Prostate gland (tissue), 2 donors: ENCODE measurements around the gene MAP3K9. TPM values are rescaled to one million over a fixed set of nuclear protein-coding genes. Genes with fewer than 3 reads are reported as not detected.

Source experiments
- DNase-seq: peaks from one replicate; pipeline ENCODE4 v3.0.0-alpha.2; 2019; ENCODE audit warnings: low spot score
- H3K27ac ChIP-seq, 2 donors: fragments of 200-600 bp; sonication (generic); 2 replicates each; pipeline ENCODE4 v1.5.1; 2017 to 2019
- H3K27me3 ChIP-seq: fragments of 200-600 bp; sonication (generic); replicated peaks from 2 replicates; pipeline ENCODE4 v1.5.1; 2019; ENCODE audit not compliant: insufficient read depth
- H3K36me3 ChIP-seq, 2 donors: fragments of 200-600 bp; sonication (generic); 1 replicate in 1 of 2; 2 replicates in 1 of 2; pipeline versions ENCODE4 v1.5.1 to v1.8.1; 2017 to 2019
- H3K4me1 ChIP-seq: fragments of 200-600 bp; sonication (generic); replicated peaks from 2 replicates; pipeline ENCODE4 v1.5.1; 2019
- H3K4me3 ChIP-seq, 2 donors: fragments of 200-600 bp; sonication (generic); 2 replicates each; pipeline ENCODE4 v1.5.1; 2017 to 2019
- H3K9me3 ChIP-seq: fragments of 200-600 bp; sonication (generic); 2 replicates; pipeline ENCODE4 v1.5.1; 2017
- POLR2A ChIP-seq: fragments of 450-650 bp; IDR thresholded peaks from one replicate; pipeline ENCODE4 v1.6.1; 2016; ENCODE audit warnings: antibody characterized with exemption, mild to moderate bottlenecking
- POLR2AphosphoS5 ChIP-seq: sonication (generic); formaldehyde crosslinking; IDR thresholded peaks from one replicate; pipeline ENCODE4 v1.6.1; 2017; ENCODE audit warnings: antibody characterized with exemption
- WGBS: methylation state at CpG from one replicate; pipeline ENCODE4 v1.1.5; 2018; 5-methylcytosine and 5-hydroxymethylcytosine counted together
- intact Hi-C: fragments of 100-400 bp; cut with DNase I; formaldehyde crosslinking; loops from one replicate; pipeline ENCODE4 v1.14.2; 2022
- total RNA-seq, 2 donors: library from RNA; depleted of rRNA; stranded (reverse); fragments of >200 nt; gene quantifications; one replicate each; pipeline ENCODE4 v1.1.0, GENCODE V29; 2016
- TF ChIP-seq, protein P1 (sequence below), 4 experiments: fragments of 200-600 bp in 2 of 4; fragments of 450-650 bp in 2 of 4; sonication (generic) in 2 of 4; IDR thresholded peaks; 1 replicate in 3 of 4; 2 replicates in 1 of 4; pipeline ENCODE4 v1.5.1; 2016 to 2019; ENCODE audit warnings: antibody characterized with exemption in 4 of 4, mild to moderate bottlenecking in 2 of 4, moderate library complexity in 2 of 4

Gene MAP3K9
- total RNA-seq, 2 donors from 2014 or later = 5.3 to 9.5 TPM

DNA sequence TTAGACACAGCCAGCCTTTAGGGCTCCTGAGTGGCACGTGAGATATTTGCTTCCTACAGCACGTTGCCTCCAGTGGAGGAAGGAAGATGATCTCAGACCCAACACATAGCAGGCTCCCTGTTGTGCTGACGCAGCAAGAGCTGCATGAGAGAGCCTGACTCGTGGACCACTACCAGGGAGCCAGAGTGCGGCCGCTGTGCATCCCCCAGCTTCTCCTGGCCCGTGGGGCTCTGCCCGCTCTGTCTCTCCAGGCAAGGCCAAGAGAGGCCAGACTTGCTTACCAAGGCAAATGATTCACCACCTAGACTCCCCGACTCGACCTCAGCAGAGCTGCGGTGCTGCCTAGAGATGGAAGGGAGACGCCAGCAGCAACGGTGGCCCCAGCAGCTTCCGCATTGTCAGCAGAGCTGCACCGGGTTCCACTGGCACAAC lies 37.5 kb downstream of the MAP3K9 start:
- no peak for DNase-seq
- Histone ChIP-seq H3K4me1 (no peaks in the 10 kb centered on the region), H3K27me3 (no peaks in the 10 kb centered on the region), H3K4me3 (no peak overlapping the region), H3K9me3 (no peaks in the 10 kb centered on the region), H3K27ac (no peak overlapping the region), H3K36me3 (no peaks in the 10 kb centered on the region)
- WGBS = 70% methylated on average over 15 of the region's 15 CpGs
- TF ChIP-seq POLR2AphosphoS5 (no peak), POLR2A (no peak)
- TF ChIP-seq, protein P1, sequence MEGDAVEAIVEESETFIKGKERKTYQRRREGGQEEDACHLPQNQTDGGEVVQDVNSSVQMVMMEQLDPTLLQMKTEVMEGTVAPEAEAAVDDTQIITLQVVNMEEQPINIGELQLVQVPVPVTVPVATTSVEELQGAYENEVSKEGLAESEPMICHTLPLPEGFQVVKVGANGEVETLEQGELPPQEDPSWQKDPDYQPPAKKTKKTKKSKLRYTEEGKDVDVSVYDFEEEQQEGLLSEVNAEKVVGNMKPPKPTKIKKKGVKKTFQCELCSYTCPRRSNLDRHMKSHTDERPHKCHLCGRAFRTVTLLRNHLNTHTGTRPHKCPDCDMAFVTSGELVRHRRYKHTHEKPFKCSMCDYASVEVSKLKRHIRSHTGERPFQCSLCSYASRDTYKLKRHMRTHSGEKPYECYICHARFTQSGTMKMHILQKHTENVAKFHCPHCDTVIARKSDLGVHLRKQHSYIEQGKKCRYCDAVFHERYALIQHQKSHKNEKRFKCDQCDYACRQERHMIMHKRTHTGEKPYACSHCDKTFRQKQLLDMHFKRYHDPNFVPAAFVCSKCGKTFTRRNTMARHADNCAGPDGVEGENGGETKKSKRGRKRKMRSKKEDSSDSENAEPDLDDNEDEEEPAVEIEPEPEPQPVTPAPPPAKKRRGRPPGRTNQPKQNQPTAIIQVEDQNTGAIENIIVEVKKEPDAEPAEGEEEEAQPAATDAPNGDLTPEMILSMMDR (IDR thresholded peaks at IDR 0.05) = no peak
- intact Hi-C loops = no loop called here

DNA sequence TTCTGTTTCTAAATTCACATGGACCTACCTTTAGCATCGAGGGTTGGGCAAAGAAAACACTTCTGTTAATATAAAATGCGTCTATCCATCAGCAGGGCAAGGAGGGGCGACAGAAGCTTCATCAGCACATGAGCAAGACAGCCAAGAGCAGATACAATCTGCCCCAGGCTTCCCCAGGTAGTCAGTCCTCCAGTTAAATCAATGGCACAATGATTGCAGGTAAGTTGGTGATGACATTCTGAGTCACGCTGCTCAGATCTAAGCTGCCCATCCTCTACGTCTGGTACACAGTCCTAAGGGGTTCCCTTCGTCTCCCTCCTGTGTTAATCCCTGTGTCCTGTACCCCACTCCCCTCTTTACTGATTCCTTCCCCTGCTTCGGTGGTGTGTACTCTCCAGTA lies 38.8 kb downstream of the MAP3K9 start:
- intact Hi-C loops = no loop called here
- H3K9me3 ChIP-seq = no peaks in the 10 kb centered on the region
- H3K27ac ChIP-seq = no peak overlapping the region
- WGBS = 72% methylated on average over 7 of the region's 7 CpGs
- no peaks in the 10 kb centered on the region for H3K27me3 ChIP-seq
- no peak overlapping the region for H3K4me3 ChIP-seq
- H3K4me1 ChIP-seq = no peaks in the 10 kb centered on the region
- H3K36me3 ChIP-seq = no peaks in the 10 kb centered on the region
- no peak for TF ChIP-seq POLR2AphosphoS5
- TF ChIP-seq, protein P1 (IDR thresholded peaks at IDR 0.05) = no peak
- no peak for TF ChIP-seq POLR2A
- DNase-seq = no peak

DNA sequence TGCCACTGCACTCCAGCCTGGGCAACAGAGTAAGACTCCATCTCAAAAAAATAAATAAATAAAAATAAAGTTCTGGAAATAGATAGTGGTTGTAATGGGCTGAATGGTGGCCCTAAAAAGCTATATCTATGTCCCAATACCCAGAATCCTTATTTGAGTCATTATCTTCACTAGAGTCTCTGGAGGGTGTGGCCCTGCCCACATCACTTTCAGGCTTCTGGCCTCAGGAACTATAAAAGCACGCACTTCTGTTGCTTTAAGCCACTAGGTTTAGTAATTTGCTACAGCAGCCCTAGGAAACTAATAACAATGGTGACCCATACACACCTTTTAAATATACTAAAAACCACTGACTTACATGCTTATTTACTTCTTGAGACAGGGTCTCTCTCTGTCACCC lies 49.9 kb downstream of the MAP3K9 start:
- Histone ChIP-seq H3K4me3 (no peak overlapping the region), H3K27me3 (no peaks in the 10 kb centered on the region), H3K36me3 (no peaks in the 10 kb centered on the region), H3K27ac (no peak overlapping the region), H3K9me3 (no peaks in the 10 kb centered on the region), H3K4me1 (no peaks in the 10 kb centered on the region)
- DNase-seq = no peak
- intact Hi-C loops = no loop called here
- WGBS = 87% methylated on average over 1 of the region's 1 CpG
- TF ChIP-seq POLR2AphosphoS5 = no peak
- TF ChIP-seq POLR2A = no peak
- TF ChIP-seq, protein P1 (IDR thresholded peaks at IDR 0.05) = no peak

DNA sequence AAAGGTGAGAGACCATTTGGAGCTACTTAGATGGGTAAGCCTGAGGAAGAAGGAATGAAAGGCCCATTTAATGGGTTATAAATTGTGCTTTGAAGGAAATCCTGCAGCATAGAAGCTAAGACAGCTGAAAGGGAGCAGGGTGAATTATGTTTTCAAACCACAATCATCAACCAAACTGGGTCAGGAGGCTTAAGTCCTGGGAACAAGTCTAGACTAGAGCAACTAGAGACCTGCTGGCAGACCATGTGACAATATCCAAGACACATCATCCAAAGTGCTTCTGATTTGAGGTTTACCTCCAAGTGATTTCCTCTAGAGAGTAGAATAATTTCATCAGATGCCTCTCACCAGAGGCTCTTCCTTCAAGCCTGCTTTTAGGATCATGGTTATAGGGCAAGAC lies 53.7 kb downstream of the MAP3K9 start:
- Histone ChIP-seq H3K27ac (peak overlapping the region in 1 of 2 donors; percentile 31), H3K27me3 (no peaks in the 10 kb centered on the region), H3K36me3 (no peaks in the 10 kb centered on the region), H3K9me3 (no peaks in the 10 kb centered on the region), H3K4me1 (no peaks in the 10 kb centered on the region), H3K4me3 (no peak overlapping the region)
- peak; percentile 14 for DNase-seq
- intact Hi-C loops = no loop called here
- TF ChIP-seq POLR2A = no peak
- TF ChIP-seq POLR2AphosphoS5 = no peak
- TF ChIP-seq, protein P1 (IDR thresholded peaks at IDR 0.05) = no peak

DNA sequence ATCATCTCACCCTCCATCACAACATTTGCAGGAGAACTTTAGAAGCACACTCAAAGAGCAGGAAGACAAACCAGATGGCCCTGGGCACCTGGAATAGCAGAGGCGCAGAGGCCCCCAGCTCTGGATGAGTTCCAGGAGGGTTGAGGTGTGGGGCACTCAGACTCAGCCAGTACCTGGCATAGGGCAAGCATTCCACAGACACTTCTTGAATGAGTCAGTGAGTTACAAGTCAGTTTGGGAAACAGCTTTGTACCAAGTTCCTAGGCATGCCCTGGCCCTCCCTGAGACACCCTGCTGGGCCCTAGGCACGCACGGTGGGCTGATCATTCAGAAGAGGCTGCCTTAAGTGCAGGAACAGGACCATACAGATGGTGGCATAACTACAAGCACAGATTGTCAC lies 54.3 kb downstream of the MAP3K9 start:
- H3K4me3 ChIP-seq = no peak overlapping the region

More for the DNA sequence above, 54.3 kb downstream of the MAP3K9 start:
- whole genome bisulfite sequencing = 41% methylated on average over 3 of the region's 3 CpGs
- H3K27ac ChIP-seq = peak overlapping the region in 1 of 2 donors; percentile 14
- no peaks in the 10 kb centered on the region for H3K9me3 ChIP-seq
- peak; percentile 47 for TF ChIP-seq POLR2AphosphoS5
- no peak for TF ChIP-seq POLR2A
- intact Hi-C loops = no loop called here
- H3K27me3 ChIP-seq = no peaks in the 10 kb centered on the region
- no peaks in the 10 kb centered on the region for H3K4me1 ChIP-seq
- H3K36me3 ChIP-seq = no peaks in the 10 kb centered on the region
- DNase-seq = peak; percentile 60
